Activated T-helper 17 cell treated with anti-CD3 and anti-CD28 coated beads, Interleukin-2, amount 50 U/mL, for 72 hours (primary cell): ENCODE results near the gene ANKH. TPM values are rescaled to one million over a fixed set of nuclear protein-coding genes. Genes with fewer than 3 reads are reported as not detected.
"Not testable (repeated sequence)": the region's sequence is repeated elsewhere in the genome, so short reads cannot be mapped to it uniquely, and the experiment has no call there.

Experiments used
- ATAC-seq: fragments of 150-1000 bp; cut with Tn5 transposase; replicated peaks from 2 replicates; pipeline ENCODE4 v1.10.0; 2021; ENCODE audit warnings: mild to moderate bottlenecking, moderate library complexity
- H3K27ac Mint-ChIP-seq: one replicate; pipeline ENCODE4 v1.8.0; 2022; ENCODE audit warnings: mixed read lengths
- H3K27me3 Mint-ChIP-seq: one replicate; pipeline ENCODE4 v1.8.0; 2022; ENCODE audit warnings: mixed read lengths
- H3K36me3 Mint-ChIP-seq: one replicate; pipeline ENCODE4 v1.8.0; 2022; ENCODE audit warnings: low read depth, mild to moderate bottlenecking, mixed read lengths
- H3K4me1 Mint-ChIP-seq: one replicate; pipeline ENCODE4 v1.8.0; 2022; ENCODE audit warnings: mixed read lengths
- H3K4me3 Mint-ChIP-seq: one replicate; pipeline ENCODE4 v1.8.0; 2022; ENCODE audit warnings: mild to moderate bottlenecking, mixed read lengths
- H3K9me3 Mint-ChIP-seq: one replicate; pipeline ENCODE4 v1.8.0; 2022; ENCODE audit warnings: mixed read lengths
- total RNA-seq, 2 donors: library from RNA; stranded (reverse); gene quantifications; one replicate each; pipeline ENCODE4 v1.2.3, GENCODE V29; 2022

ANKH gene
- 100 to 1,000 TPM; 101 to 193 TPM for total RNA-seq

- Mint-ChIP-seq H3K4me3 (peak within 1 kb of the TSS; percentile 91), H3K27me3 (no peaks in the 10 kb centered on the region), H3K36me3 (peaks cover 20% of the 10 kb centered on the region), H3K9me3 (no peaks in the 10 kb centered on the region), H3K27ac (peak within 1 kb of the TSS; percentile 98), H3K4me1 (peaks cover 19% of the 10 kb centered on the region)
- peak; percentile 81 for ATAC-seq
Measured at GRCh38 chr5:14871214-14872069, at the start of gene ANKH. ANKH (minus strand) TSS chr5:14871778; CDS start chr5:14871447, 331 bp downstream.

- H3K27ac Mint-ChIP-seq = peak overlapping the region; percentile 90
- peak overlapping the region; percentile 58 for H3K4me3 Mint-ChIP-seq
- H3K27me3 Mint-ChIP-seq = no peaks in the 10 kb centered on the region
- no peaks in the 10 kb centered on the region for H3K36me3 Mint-ChIP-seq
- peaks cover 26% of the 10 kb centered on the region for H3K4me1 Mint-ChIP-seq
- peaks cover 7% of the 10 kb centered on the region for H3K9me3 Mint-ChIP-seq
- peak; percentile 80 for ATAC-seq
Measured at GRCh38 chr5:14920121-14920520, 48.5 kb upstream of the ANKH start.

- not testable (repeated sequence) for ATAC-seq, H3K4me3 Mint-ChIP-seq, H3K27me3 Mint-ChIP-seq, H3K9me3 Mint-ChIP-seq, H3K36me3 Mint-ChIP-seq
- Mint-ChIP-seq H3K4me1 (peaks cover 25% of the 10 kb centered on the region), H3K27ac (peak overlapping the region; percentile 90)
Measured at GRCh38 chr5:14919106-14919505, 47.5 kb upstream of the ANKH start.

GRCh38 chr5:14917719-14918118, 46.1 kb upstream of the ANKH start:
- no peaks in the 10 kb centered on the region for H3K36me3 Mint-ChIP-seq
- peaks cover 7% of the 10 kb centered on the region for H3K9me3 Mint-ChIP-seq

GRCh38 chr5:14915291-14915952, 43.8 kb upstream of the ANKH start:
- no peak for ATAC-seq
- no peaks in the 10 kb centered on the region for H3K27me3 Mint-ChIP-seq
- H3K4me1 Mint-ChIP-seq = peaks cover 17% of the 10 kb centered on the region
- peak overlapping the region; percentile 61 for H3K27ac Mint-ChIP-seq
- H3K36me3 Mint-ChIP-seq = no peaks in the 10 kb centered on the region
- H3K9me3 Mint-ChIP-seq = peaks cover 7% of the 10 kb centered on the region
- no peak overlapping the region for H3K4me3 Mint-ChIP-seq

More at GRCh38 chr5:14917719-14918118, 46.1 kb upstream of the ANKH start:
- Mint-ChIP-seq H3K27me3 (no peaks in the 10 kb centered on the region), H3K4me3 (no peak overlapping the region), H3K4me1 (peaks cover 25% of the 10 kb centered on the region), H3K27ac (no peak overlapping the region)
- no peak for ATAC-seq

- peaks cover 10% of the 10 kb centered on the region for H3K4me1 Mint-ChIP-seq
- no peaks in the 10 kb centered on the region for H3K27me3 Mint-ChIP-seq
- peak; percentile 96 for ATAC-seq
- peaks cover 7% of the 10 kb centered on the region for H3K9me3 Mint-ChIP-seq
- H3K4me3 Mint-ChIP-seq = peak overlapping the region; percentile 25
- H3K36me3 Mint-ChIP-seq = no peaks in the 10 kb centered on the region
- peak overlapping the region; percentile 61 for H3K27ac Mint-ChIP-seq
Measured at GRCh38 chr5:14914623-14915260, 43.2 kb upstream of the ANKH start.

GRCh38 chr5:14914193-14914592, 42.6 kb upstream of the ANKH start:
- ATAC-seq = no peak
- peaks cover 6% of the 10 kb centered on the region for H3K9me3 Mint-ChIP-seq
- H3K27ac Mint-ChIP-seq = no peak overlapping the region
- H3K4me1 Mint-ChIP-seq = peaks cover 9% of the 10 kb centered on the region
- H3K4me3 Mint-ChIP-seq = no peak overlapping the region
- no peaks in the 10 kb centered on the region for H3K36me3 Mint-ChIP-seq
- H3K27me3 Mint-ChIP-seq = no peaks in the 10 kb centered on the region

- Mint-ChIP-seq H3K27me3 (no peaks in the 10 kb centered on the region), H3K36me3 (no peaks in the 10 kb centered on the region), H3K27ac (no peak overlapping the region), H3K4me3 (no peak overlapping the region), H3K9me3 (no peaks in the 10 kb centered on the region), H3K4me1 (peaks cover 4% of the 10 kb centered on the region)
- no peak for ATAC-seq
Measured at GRCh38 chr5:14913096-14913495, 41.5 kb upstream of the ANKH start.

GRCh38 chr5:14912206-14912605, 40.6 kb upstream of the ANKH start:
- Mint-ChIP-seq H3K9me3 (no peaks in the 10 kb centered on the region), H3K4me3 (no peak overlapping the region), H3K4me1 (peaks cover 4% of the 10 kb centered on the region), H3K27me3 (no peaks in the 10 kb centered on the region), H3K36me3 (no peaks in the 10 kb centered on the region), H3K27ac (no peak overlapping the region)
- ATAC-seq = no peak

GRCh38 chr5:14909369-14909768, 37.8 kb upstream of the ANKH start:
- Mint-ChIP-seq H3K27ac (no peak overlapping the region), H3K4me3 (no peak overlapping the region), H3K4me1 (no peaks in the 10 kb centered on the region), H3K9me3 (no peaks in the 10 kb centered on the region), H3K27me3 (no peaks in the 10 kb centered on the region), H3K36me3 (no peaks in the 10 kb centered on the region)
- no peak for ATAC-seq

GRCh38 chr5:14908172-14908571, 36.6 kb upstream of the ANKH start:
- H3K27me3 Mint-ChIP-seq = no peaks in the 10 kb centered on the region
- H3K9me3 Mint-ChIP-seq = no peaks in the 10 kb centered on the region
- no peaks in the 10 kb centered on the region for H3K4me1 Mint-ChIP-seq
- H3K4me3 Mint-ChIP-seq = no peak overlapping the region
- no peak for ATAC-seq
- no peaks in the 10 kb centered on the region for H3K36me3 Mint-ChIP-seq
- no peak overlapping the region for H3K27ac Mint-ChIP-seq

- H3K9me3 Mint-ChIP-seq = no peaks in the 10 kb centered on the region
- peak; percentile 55 for ATAC-seq
- H3K4me1 Mint-ChIP-seq = no peaks in the 10 kb centered on the region
- no peak overlapping the region for H3K4me3 Mint-ChIP-seq
- no peaks in the 10 kb centered on the region for H3K27me3 Mint-ChIP-seq
- no peak overlapping the region for H3K27ac Mint-ChIP-seq
- no peaks in the 10 kb centered on the region for H3K36me3 Mint-ChIP-seq
Measured at GRCh38 chr5:14906628-14907027, 35.0 kb upstream of the ANKH start.

GRCh38 chr5:14902826-14903560, 31.4 kb upstream of the ANKH start:
- H3K9me3 Mint-ChIP-seq = no peaks in the 10 kb centered on the region
- H3K27ac Mint-ChIP-seq = no peak overlapping the region
- ATAC-seq = no peak
- no peaks in the 10 kb centered on the region for H3K4me1 Mint-ChIP-seq
- H3K36me3 Mint-ChIP-seq = no peaks in the 10 kb centered on the region
- no peak overlapping the region for H3K4me3 Mint-ChIP-seq
- H3K27me3 Mint-ChIP-seq = no peaks in the 10 kb centered on the region

- ATAC-seq = no peak
- Mint-ChIP-seq H3K4me3 (no peak overlapping the region), H3K36me3 (no peaks in the 10 kb centered on the region), H3K4me1 (no peaks in the 10 kb centered on the region), H3K27ac (no peak overlapping the region), H3K9me3 (no peaks in the 10 kb centered on the region), H3K27me3 (no peaks in the 10 kb centered on the region)
Measured at GRCh38 chr5:14901462-14902051, 30.0 kb upstream of the ANKH start.
